ENCODE measurements around the gene TIMM22.

DNA sequence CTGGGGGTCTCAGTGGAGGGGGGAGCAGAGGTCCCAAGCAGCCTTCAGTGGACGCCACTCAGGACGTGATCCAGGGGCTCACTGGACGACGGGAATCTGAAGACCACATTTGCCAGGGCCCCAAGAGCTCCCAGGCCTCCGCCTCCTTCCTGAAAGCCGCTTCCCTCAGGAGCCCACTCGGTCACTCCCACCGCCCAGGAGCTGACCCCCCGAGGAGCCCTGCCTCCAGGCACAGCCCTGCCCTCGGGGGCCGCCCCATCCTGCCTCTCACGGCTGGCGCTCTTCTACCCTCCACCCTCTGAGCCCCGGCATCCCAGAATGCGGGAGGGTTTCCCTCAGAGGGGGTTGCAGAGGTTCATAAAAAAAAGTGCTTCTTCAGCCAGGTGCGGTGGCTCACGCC, 24.2 kb downstream of the TIMM22 start:
- TF ChIP-seq ZNF624 (tag by site-specific recombination; IDR thresholded peaks at IDR 0.05) (no peak), BCL11A (tag by site-specific recombination; IDR thresholded peaks at IDR 0.05; ENCODE audit: low read depth) (no peak), ZBTB17 (tag by site-specific recombination; IDR thresholded peaks at IDR 0.05) (no peak), ZNF776 (tag by site-specific recombination; IDR thresholded peaks at IDR 0.05; ENCODE audit: borderline replicate concordance) (no peak), ZNF292 (tag by site-specific recombination; IDR thresholded peaks at IDR 0.05; ENCODE audit: borderline replicate concordance, low read depth) (no peak), GLIS2 (tag by site-specific recombination; IDR thresholded peaks at IDR 0.05) (no peak)
- TF ChIP-seq, protein P1, sequence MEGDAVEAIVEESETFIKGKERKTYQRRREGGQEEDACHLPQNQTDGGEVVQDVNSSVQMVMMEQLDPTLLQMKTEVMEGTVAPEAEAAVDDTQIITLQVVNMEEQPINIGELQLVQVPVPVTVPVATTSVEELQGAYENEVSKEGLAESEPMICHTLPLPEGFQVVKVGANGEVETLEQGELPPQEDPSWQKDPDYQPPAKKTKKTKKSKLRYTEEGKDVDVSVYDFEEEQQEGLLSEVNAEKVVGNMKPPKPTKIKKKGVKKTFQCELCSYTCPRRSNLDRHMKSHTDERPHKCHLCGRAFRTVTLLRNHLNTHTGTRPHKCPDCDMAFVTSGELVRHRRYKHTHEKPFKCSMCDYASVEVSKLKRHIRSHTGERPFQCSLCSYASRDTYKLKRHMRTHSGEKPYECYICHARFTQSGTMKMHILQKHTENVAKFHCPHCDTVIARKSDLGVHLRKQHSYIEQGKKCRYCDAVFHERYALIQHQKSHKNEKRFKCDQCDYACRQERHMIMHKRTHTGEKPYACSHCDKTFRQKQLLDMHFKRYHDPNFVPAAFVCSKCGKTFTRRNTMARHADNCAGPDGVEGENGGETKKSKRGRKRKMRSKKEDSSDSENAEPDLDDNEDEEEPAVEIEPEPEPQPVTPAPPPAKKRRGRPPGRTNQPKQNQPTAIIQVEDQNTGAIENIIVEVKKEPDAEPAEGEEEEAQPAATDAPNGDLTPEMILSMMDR (tag by site-specific recombination; IDR thresholded peaks at IDR 0.05), result no peak
- TF ChIP-seq, protein P2, sequence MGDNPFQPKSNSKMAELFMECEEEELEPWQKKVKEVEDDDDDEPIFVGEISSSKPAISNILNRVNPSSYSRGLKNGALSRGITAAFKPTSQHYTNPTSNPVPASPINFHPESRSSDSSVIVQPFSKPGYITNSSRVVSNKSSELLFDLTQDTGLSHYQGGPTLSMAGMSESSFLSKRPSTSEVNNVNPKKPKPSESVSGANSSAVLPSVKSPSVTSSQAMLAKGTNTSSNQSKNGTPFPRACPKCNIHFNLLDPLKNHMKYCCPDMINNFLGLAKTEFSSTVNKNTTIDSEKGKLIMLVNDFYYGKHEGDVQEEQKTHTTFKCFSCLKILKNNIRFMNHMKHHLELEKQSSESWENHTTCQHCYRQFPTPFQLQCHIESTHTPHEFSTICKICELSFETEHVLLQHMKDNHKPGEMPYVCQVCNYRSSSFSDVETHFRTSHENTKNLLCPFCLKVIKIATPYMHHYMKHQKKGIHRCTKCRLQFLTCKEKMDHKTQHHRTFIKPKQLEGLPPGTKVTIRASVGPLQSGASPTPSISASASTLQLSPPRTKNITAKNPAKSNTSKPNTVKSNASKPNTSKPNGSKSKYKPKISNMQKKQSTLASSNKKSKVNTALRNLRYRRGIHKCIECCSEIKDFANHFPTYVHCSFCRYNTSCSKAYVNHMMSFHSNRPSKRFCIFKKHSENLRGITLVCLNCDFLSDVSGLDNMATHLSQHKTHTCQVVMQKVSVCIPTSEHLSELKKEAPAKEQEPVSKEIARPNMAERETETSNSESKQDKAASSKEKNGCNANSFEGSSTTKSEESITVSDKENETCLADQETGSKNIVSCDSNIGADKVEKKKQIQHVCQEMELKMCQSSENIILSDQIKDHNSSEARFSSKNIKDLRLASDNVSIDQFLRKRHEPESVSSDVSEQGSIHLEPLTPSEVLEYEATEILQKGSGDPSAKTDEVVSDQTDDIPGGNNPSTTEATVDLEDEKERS (tag by site-specific recombination; IDR thresholded peaks at IDR 0.05), result no peak
- TF ChIP-seq, protein P3, sequence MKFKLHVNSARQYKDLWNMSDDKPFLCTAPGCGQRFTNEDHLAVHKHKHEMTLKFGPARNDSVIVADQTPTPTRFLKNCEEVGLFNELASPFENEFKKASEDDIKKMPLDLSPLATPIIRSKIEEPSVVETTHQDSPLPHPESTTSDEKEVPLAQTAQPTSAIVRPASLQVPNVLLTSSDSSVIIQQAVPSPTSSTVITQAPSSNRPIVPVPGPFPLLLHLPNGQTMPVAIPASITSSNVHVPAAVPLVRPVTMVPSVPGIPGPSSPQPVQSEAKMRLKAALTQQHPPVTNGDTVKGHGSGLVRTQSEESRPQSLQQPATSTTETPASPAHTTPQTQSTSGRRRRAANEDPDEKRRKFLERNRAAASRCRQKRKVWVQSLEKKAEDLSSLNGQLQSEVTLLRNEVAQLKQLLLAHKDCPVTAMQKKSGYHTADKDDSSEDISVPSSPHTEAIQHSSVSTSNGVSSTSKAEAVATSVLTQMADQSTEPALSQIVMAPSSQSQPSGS (tag by site-specific recombination; IDR thresholded peaks at IDR 0.05; ENCODE audit: low read depth), result no peak
- TF ChIP-seq, protein P4, sequence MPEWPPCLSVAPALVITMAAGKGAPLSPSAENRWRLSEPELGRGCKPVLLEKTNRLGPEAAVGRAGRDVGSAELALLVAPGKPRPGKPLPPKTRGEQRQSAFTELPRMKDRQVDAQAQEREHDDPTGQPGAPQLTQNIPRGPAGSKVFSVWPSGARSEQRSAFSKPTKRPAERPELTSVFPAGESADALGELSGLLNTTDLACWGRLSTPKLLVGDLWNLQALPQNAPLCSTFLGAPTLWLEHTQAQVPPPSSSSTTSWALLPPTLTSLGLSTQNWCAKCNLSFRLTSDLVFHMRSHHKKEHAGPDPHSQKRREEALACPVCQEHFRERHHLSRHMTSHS (tag by site-specific recombination; IDR thresholded peaks at IDR 0.05), result no peak
- TF ChIP-seq, protein P5, sequence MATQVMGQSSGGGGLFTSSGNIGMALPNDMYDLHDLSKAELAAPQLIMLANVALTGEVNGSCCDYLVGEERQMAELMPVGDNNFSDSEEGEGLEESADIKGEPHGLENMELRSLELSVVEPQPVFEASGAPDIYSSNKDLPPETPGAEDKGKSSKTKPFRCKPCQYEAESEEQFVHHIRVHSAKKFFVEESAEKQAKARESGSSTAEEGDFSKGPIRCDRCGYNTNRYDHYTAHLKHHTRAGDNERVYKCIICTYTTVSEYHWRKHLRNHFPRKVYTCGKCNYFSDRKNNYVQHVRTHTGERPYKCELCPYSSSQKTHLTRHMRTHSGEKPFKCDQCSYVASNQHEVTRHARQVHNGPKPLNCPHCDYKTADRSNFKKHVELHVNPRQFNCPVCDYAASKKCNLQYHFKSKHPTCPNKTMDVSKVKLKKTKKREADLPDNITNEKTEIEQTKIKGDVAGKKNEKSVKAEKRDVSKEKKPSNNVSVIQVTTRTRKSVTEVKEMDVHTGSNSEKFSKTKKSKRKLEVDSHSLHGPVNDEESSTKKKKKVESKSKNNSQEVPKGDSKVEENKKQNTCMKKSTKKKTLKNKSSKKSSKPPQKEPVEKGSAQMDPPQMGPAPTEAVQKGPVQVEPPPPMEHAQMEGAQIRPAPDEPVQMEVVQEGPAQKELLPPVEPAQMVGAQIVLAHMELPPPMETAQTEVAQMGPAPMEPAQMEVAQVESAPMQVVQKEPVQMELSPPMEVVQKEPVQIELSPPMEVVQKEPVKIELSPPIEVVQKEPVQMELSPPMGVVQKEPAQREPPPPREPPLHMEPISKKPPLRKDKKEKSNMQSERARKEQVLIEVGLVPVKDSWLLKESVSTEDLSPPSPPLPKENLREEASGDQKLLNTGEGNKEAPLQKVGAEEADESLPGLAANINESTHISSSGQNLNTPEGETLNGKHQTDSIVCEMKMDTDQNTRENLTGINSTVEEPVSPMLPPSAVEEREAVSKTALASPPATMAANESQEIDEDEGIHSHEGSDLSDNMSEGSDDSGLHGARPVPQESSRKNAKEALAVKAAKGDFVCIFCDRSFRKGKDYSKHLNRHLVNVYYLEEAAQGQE (tag by site-specific recombination; IDR thresholded peaks at IDR 0.05), result no peak

All from HEK293 (cell line).